HepG2 (cell line): ENCODE data around the gene ZFAND3. TPM values are rescaled to one million over a fixed set of nuclear protein-coding genes. Genes with fewer than 3 reads are reported as not detected.

Source experiments
- ARID5B ChIP-seq: IDR thresholded peaks from 2 replicates; pipeline ENCODE4 v1.4.0; 2020; ENCODE audit warnings: mild to moderate bottlenecking, missing genetic modification reagents
- BORCS8-MEF2B ChIP-seq: sonication (generic); formaldehyde crosslinking; IDR thresholded peaks from 2 replicates; pipeline ENCODE4 v1.8.0; 2022; ENCODE audit warnings: mild to moderate bottlenecking, missing genetic modification reagents
- GPN1 ChIP-seq: sonication (generic); formaldehyde crosslinking; IDR thresholded peaks from 2 replicates; pipeline ENCODE4 v1.5.1; 2020; ENCODE audit warnings: missing genetic modification reagents, borderline replicate concordance
- HDAC6 ChIP-seq: fragments of 200-600 bp; sonication (generic); IDR thresholded peaks from 2 replicates; pipeline ENCODE4 v1.7.0; 2017; ENCODE audit warnings: mild to moderate bottlenecking, antibody characterized with exemption, low read length, low read depth
- HES4 ChIP-seq: sonication (generic); formaldehyde crosslinking; IDR thresholded peaks from 2 replicates; pipeline ENCODE4 v1.9.0; 2021; ENCODE audit warnings: mild to moderate bottlenecking, missing genetic modification reagents, borderline replicate concordance
- KDM2A ChIP-seq: sonication (generic); formaldehyde crosslinking; IDR thresholded peaks from 2 replicates; pipeline ENCODE4 v1.4.0; 2020; ENCODE audit warnings: low read depth, missing genetic modification reagents, borderline replicate concordance
- KDM3A ChIP-seq: IDR thresholded peaks from 2 replicates; pipeline ENCODE4 v1.6.1; 2018; ENCODE audit warnings: low read depth, missing compliant biosample characterization
- KDM5B ChIP-seq: sonication (generic); formaldehyde crosslinking; IDR thresholded peaks from 2 replicates; pipeline ENCODE4 v1.4.0; 2020; ENCODE audit warnings: missing genetic modification reagents, mild to moderate bottlenecking, borderline replicate concordance
- MTF1 ChIP-seq: sonication (generic); formaldehyde crosslinking; IDR thresholded peaks from 2 replicates; pipeline ENCODE4 v1.5.0; 2020; ENCODE audit warnings: missing genetic modification reagents
- NR1H2 ChIP-seq: sonication (generic); formaldehyde crosslinking; IDR thresholded peaks from 2 replicates; pipeline ENCODE4 v1.8.1; 2022; ENCODE audit warnings: low read depth, missing genetic modification reagents, borderline replicate concordance
- RARA ChIP-seq: IDR thresholded peaks from 2 replicates; pipeline ENCODE4 v1.6.1; 2016; ENCODE audit warnings: missing genetic modification reagents, missing compliant biosample characterization
- RBM22 ChIP-seq: fragments of 200-400 bp; formaldehyde crosslinking; optimal IDR thresholded peaks from 2 replicates; pipeline ENCODE3; 2017; ENCODE audit warnings: mild to moderate bottlenecking, low read length, moderate library complexity
- TBP ChIP-seq: sonication (generic); formaldehyde crosslinking; IDR thresholded peaks from 2 replicates; pipeline ENCODE4 v1.5.0; 2020; ENCODE audit warnings: missing genetic modification reagents
- YEATS4 ChIP-seq: sonication (generic); formaldehyde crosslinking; IDR thresholded peaks from 2 replicates; pipeline ENCODE4 v1.4.0; 2020; ENCODE audit warnings: missing genetic modification reagents, borderline replicate concordance
- ZC3H13 ChIP-seq: sonication (generic); formaldehyde crosslinking; IDR thresholded peaks from 2 replicates; pipeline ENCODE4 v1.8.1; 2023; ENCODE audit warnings: mild to moderate bottlenecking, missing genetic modification reagents, moderate library complexity
- ZNF510 ChIP-seq: sonication (generic); formaldehyde crosslinking; IDR thresholded peaks from 2 replicates; pipeline ENCODE4 v1.4.0; 2020; ENCODE audit warnings: low read depth, mild to moderate bottlenecking, missing genetic modification reagents
- ZNF619 ChIP-seq: sonication (generic); formaldehyde crosslinking; IDR thresholded peaks from 2 replicates; pipeline ENCODE4 v1.4.0; 2020; ENCODE audit warnings: mild to moderate bottlenecking, missing genetic modification reagents
- ZNF720 ChIP-seq: sonication (generic); formaldehyde crosslinking; IDR thresholded peaks from 2 replicates; pipeline ENCODE4 v1.4.0; 2020; ENCODE audit warnings: missing genetic modification reagents
- polyA plus RNA-seq, 8 experiments: library from polyadenylated mRNA; depleted of rRNA in 3 of 8; stranded (reverse) in 7 of 8; unstranded in 1 of 8; fragments of >200 nt; fragmentation: Illumina TruSeq in 4 of 8; extraction: Trizol in 4 of 8; gene quantifications; 2 replicates each; pipeline versions ENCODE4 v1.2.1 to v1.2.3, GENCODE V29; 2011 to 2016; ENCODE audit warnings: low read depth in 4 of 8, missing spikeins in 1 of 8, mixed read lengths in 1 of 8; ENCODE audit not compliant: insufficient read depth in 1 of 8
- total RNA-seq, 5 experiments: library from RNA; depleted of rRNA; stranded (reverse); fragments of >200 nt; fragmentation: Illumina TruSeq; extraction: Trizol; gene quantifications; 2 replicates each; pipeline ENCODE4 v1.2.3, GENCODE V29; 2016; ENCODE audit warnings: low read depth in 1 of 5
- TF ChIP-seq, protein P1 (sequence below): fragments of 450-650 bp; IDR thresholded peaks from 2 replicates; pipeline ENCODE4 v1.6.1; 2017
- TF ChIP-seq, protein P2 (sequence below): sonication (generic); formaldehyde crosslinking; IDR thresholded peaks from 2 replicates; pipeline ENCODE4 v1.5.0; 2020; ENCODE audit warnings: mild to moderate bottlenecking, low read depth, missing genetic modification reagents, borderline replicate concordance
- TF ChIP-seq, protein P3 (sequence below): sonication (generic); formaldehyde crosslinking; IDR thresholded peaks from 2 replicates; pipeline ENCODE4 v1.9.0; 2022; ENCODE audit warnings: missing genetic modification reagents, mild to moderate bottlenecking, borderline replicate concordance

The ZFAND3 gene
- total and polyA plus RNA-seq, 2 of the 13 experiments (the other 11 are each of a cell fraction or from before 2014, with no cell fraction given) = 16.4 to 17.1 TPM

GRCh38 chr6:38176797-38177751 lies 357.5 kb downstream of the ZFAND3 start (continued):
- TF ChIP-seq TBP = no peak
- no peak for TF ChIP-seq NR1H2 (CRISPR knock-in tag)
- no peak for TF ChIP-seq MTF1 (CRISPR knock-in tag)
- TF ChIP-seq BORCS8-MEF2B = no peak
- 0 out of 2 replicates have a peak, but pooled peaks have one; percentile 41 for TF ChIP-seq YEATS4 (CRISPR knock-in tag)
- TF ChIP-seq RBM22 = peak; percentile 57
- no peak for TF ChIP-seq HDAC6
- 0 out of 2 replicates have a peak, but pooled peaks have one; percentile 39 for TF ChIP-seq ZNF619 (CRISPR knock-in tag)
- TF ChIP-seq KDM5B (CRISPR knock-in tag) = no peak; the same call in 1 of the 2 replicates
- 0 out of 2 replicates have a peak, but pooled peaks have one; percentile 43 for TF ChIP-seq KDM2A (CRISPR knock-in tag)
- TF ChIP-seq, protein P1, sequence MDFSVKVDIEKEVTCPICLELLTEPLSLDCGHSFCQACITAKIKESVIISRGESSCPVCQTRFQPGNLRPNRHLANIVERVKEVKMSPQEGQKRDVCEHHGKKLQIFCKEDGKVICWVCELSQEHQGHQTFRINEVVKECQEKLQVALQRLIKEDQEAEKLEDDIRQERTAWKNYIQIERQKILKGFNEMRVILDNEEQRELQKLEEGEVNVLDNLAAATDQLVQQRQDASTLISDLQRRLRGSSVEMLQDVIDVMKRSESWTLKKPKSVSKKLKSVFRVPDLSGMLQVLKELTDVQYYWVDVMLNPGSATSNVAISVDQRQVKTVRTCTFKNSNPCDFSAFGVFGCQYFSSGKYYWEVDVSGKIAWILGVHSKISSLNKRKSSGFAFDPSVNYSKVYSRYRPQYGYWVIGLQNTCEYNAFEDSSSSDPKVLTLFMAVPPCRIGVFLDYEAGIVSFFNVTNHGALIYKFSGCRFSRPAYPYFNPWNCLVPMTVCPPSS = no peak
- TF ChIP-seq RARA = no peak
- TF ChIP-seq HES4 (CRISPR knock-in tag) = no peak
- no peak for TF ChIP-seq ZNF720 (CRISPR knock-in tag)
- TF ChIP-seq, protein P2, sequence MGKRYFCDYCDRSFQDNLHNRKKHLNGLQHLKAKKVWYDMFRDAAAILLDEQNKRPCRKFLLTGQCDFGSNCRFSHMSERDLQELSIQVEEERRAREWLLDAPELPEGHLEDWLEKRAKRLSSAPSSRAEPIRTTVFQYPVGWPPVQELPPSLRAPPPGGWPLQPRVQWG (CRISPR knock-in tag) = no peak
- TF ChIP-seq ZNF510 (CRISPR knock-in tag) = no peak
- TF ChIP-seq ZC3H13 (CRISPR knock-in tag) = no peak
- no peak for TF ChIP-seq GPN1
- TF ChIP-seq, protein P3, sequence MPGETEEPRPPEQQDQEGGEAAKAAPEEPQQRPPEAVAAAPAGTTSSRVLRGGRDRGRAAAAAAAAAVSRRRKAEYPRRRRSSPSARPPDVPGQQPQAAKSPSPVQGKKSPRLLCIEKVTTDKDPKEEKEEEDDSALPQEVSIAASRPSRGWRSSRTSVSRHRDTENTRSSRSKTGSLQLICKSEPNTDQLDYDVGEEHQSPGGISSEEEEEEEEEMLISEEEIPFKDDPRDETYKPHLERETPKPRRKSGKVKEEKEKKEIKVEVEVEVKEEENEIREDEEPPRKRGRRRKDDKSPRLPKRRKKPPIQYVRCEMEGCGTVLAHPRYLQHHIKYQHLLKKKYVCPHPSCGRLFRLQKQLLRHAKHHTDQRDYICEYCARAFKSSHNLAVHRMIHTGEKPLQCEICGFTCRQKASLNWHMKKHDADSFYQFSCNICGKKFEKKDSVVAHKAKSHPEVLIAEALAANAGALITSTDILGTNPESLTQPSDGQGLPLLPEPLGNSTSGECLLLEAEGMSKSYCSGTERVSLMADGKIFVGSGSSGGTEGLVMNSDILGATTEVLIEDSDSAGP (CRISPR knock-in tag) = peak; percentile 31; the same call in 1 of the 2 replicates
- 0 out of 2 replicates have a peak, but pooled peaks have one; percentile 18 for TF ChIP-seq KDM3A (CRISPR knock-in tag)
- TF ChIP-seq ARID5B (CRISPR knock-in tag) = peak; percentile 25; the same call in 1 of the 2 replicates
